ENCODE results near the gene TMEM74B.

Gene TMEM74B

DNA sequence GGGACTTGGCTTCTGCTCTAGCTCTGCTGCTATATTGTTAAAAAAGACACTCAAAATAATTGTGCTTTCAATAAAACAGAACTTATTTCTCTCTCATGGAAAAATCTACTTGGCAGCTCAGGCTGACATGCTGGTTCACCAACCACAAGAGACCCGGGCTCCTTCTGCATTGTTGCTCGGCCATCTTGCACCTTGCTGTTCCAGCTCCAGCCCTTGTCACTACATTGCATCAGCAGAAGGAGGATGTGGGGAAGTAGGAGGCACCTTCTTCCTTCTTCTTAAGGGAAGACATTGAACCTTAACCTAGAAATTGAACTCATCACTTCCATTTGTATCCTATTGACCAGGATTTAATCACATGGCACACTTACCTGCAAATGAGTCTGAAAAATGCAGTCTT, 11.9 kb upstream of the TMEM74B start:
- no peaks in the 10 kb centered on the region for H3K36me3 ChIP-seq (ENCODE audit: control insufficient read depth in 2 of 2, insufficient read depth in 1 of 2, low read length in 2 of 2)
- H3K27ac ChIP-seq (ENCODE audit: extremely low read depth, low read depth, low read length): no peak overlapping the region
- CTCF ChIA-PET: interaction anchor here (0.7 to 1.3 kb wide), 4 partner anchors 11 to 113 kb away, joined by 3 to 12 read pairs (median 4); no protein-coding TSS in a partner anchor
- H3K9me3 ChIP-seq (ENCODE audit: control insufficient read depth, insufficient read depth, low read depth, low read length): no peaks in the 10 kb centered on the region
- POLR2A ChIA-PET: no interaction called here
- TF ChIP-seq ZIC2 (tag by site-specific recombination; IDR thresholded peaks at IDR 0.05) (no peak), ZNF654 (tag by site-specific recombination; IDR thresholded peaks at IDR 0.05; ENCODE audit: low read depth) (no peak), ZBTB44 (tag by site-specific recombination; IDR thresholded peaks at IDR 0.05) (no peak), YY1 (tag by site-specific recombination; IDR thresholded peaks at IDR 0.05) (no peak), HOXA7 (CRISPR knock-in tag; IDR thresholded peaks at IDR 0.05; ENCODE audit: borderline replicate concordance) (no peak), ZNF426 (tag by site-specific recombination; IDR thresholded peaks at IDR 0.05) (no peak), ZNF404 (tag by site-specific recombination; IDR thresholded peaks at IDR 0.05) (no peak), ZNF214 (tag by site-specific recombination; IDR thresholded peaks at IDR 0.05; ENCODE audit: borderline replicate concordance) (no peak), ZNF146 (tag by site-specific recombination; IDR thresholded peaks at IDR 0.05) (no peak), BCL11A (tag by site-specific recombination; IDR thresholded peaks at IDR 0.05; ENCODE audit: low read depth) (no peak), TSHZ1 (tag by site-specific recombination; IDR thresholded peaks at IDR 0.05; ENCODE audit: borderline replicate concordance) (no peak), ZNF292 (tag by site-specific recombination; IDR thresholded peaks at IDR 0.05; ENCODE audit: borderline replicate concordance, low read depth) (no peak), ZNF701 (tag by site-specific recombination; IDR thresholded peaks at IDR 0.05) (no peak)
- no peaks in the 10 kb centered on the region for H3K4me1 ChIP-seq (ENCODE audit: control insufficient read depth, insufficient read depth, low read length)
- H3K4me3 ChIP-seq (ENCODE audit: low read depth, low read length): no peak overlapping the region

DNA sequence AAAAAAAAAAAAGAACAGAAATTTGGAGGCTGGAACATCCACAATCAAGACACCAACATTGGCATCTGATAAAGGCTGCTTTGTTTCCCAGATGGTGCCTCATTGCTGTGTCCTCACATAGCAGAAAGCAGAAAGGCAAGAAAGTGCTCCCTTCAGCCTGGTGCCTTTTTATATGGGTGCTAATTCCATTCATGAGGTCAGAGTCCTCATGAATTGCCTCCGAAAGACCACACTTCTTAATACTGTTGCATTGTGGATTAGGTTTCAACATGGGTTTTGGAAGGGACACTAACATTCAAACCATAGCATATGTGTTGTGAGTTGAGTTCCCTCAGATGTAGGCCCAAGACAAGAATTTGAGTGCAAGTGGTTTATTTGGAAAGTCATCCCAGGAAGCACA, 10.4 kb upstream of the TMEM74B start:
- H3K36me3 ChIP-seq (ENCODE audit: control insufficient read depth in 2 of 2, insufficient read depth in 1 of 2, low read length in 2 of 2): no peaks in the 10 kb centered on the region
- no peak overlapping the region for H3K27ac ChIP-seq (ENCODE audit: extremely low read depth, low read depth, low read length)
- TF ChIP-seq, protein P1, sequence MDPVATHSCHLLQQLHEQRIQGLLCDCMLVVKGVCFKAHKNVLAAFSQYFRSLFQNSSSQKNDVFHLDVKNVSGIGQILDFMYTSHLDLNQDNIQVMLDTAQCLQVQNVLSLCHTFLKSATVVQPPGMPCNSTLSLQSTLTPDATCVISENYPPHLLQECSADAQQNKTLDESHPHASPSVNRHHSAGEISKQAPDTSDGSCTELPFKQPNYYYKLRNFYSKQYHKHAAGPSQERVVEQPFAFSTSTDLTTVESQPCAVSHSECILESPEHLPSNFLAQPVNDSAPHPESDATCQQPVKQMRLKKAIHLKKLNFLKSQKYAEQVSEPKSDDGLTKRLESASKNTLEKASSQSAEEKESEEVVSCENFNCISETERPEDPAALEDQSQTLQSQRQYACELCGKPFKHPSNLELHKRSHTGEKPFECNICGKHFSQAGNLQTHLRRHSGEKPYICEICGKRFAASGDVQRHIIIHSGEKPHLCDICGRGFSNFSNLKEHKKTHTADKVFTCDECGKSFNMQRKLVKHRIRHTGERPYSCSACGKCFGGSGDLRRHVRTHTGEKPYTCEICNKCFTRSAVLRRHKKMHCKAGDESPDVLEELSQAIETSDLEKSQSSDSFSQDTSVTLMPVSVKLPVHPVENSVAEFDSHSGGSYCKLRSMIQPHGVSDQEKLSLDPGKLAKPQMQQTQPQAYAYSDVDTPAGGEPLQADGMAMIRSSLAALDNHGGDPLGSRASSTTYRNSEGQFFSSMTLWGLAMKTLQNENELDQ (tag by site-specific recombination; IDR thresholded peaks at IDR 0.05; ENCODE audit: low read depth): no peak
- TF ChIP-seq ZBTB48 (tag by site-specific recombination; IDR thresholded peaks at IDR 0.05) (no peak), ZNF580 (tag by site-specific recombination; IDR thresholded peaks at IDR 0.05) (no peak), ZNF214 (tag by site-specific recombination; IDR thresholded peaks at IDR 0.05; ENCODE audit: borderline replicate concordance) (no peak), HOXD13 (CRISPR knock-in tag; IDR thresholded peaks at IDR 0.05; ENCODE audit: borderline replicate concordance) (no peak), ZNF544 (tag by site-specific recombination; IDR thresholded peaks at IDR 0.05) (no peak)
- TF ChIP-seq, protein P2, sequence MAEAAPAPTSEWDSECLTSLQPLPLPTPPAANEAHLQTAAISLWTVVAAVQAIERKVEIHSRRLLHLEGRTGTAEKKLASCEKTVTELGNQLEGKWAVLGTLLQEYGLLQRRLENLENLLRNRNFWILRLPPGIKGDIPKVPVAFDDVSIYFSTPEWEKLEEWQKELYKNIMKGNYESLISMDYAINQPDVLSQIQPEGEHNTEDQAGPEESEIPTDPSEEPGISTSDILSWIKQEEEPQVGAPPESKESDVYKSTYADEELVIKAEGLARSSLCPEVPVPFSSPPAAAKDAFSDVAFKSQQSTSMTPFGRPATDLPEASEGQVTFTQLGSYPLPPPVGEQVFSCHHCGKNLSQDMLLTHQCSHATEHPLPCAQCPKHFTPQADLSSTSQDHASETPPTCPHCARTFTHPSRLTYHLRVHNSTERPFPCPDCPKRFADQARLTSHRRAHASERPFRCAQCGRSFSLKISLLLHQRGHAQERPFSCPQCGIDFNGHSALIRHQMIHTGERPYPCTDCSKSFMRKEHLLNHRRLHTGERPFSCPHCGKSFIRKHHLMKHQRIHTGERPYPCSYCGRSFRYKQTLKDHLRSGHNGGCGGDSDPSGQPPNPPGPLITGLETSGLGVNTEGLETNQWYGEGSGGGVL (tag by site-specific recombination; IDR thresholded peaks at IDR 0.05): no peak
- H3K4me1 ChIP-seq (ENCODE audit: control insufficient read depth, insufficient read depth, low read length): no peaks in the 10 kb centered on the region
- H3K9me3 ChIP-seq (ENCODE audit: control insufficient read depth, insufficient read depth, low read depth, low read length): no peaks in the 10 kb centered on the region
- H3K4me3 ChIP-seq (ENCODE audit: low read depth, low read length): no peak overlapping the region
- CTCF ChIA-PET: interaction anchor here (1.3 kb wide), 1 partner anchor 10 kb away, joined by 4 read pairs; no protein-coding TSS in a partner anchor
- POLR2A ChIA-PET: no interaction called here
